Right atrium auricular region (tissue), 2 donors: ENCODE measurements around the gene PCTP. TPM values are rescaled to one million over a fixed set of nuclear protein-coding genes. Genes with fewer than 3 reads are reported as not detected.

Experiments
- DNase-seq: peaks from one replicate; pipeline ENCODE4 v3.0.0-alpha.2; 2019; ENCODE audit warnings: low spot score
- H3K27ac ChIP-seq, 2 donors: fragments of 200-600 bp; sonication (generic); 1 replicate in 1 of 2; 2 replicates in 1 of 2; pipeline ENCODE4 v1.5.1; 2016 to 2019
- H3K27me3 ChIP-seq, 2 donors: fragments of 200-600 bp; sonication (generic); one replicate each; pipeline versions ENCODE4 v1.5.1 to v1.6.0; 2017 to 2019
- H3K36me3 ChIP-seq: fragments of 200-600 bp; sonication (generic); one replicate; pipeline ENCODE4 v1.5.1; 2016
- H3K4me1 ChIP-seq, 2 donors: fragments of 200-600 bp; sonication (generic); one replicate each; pipeline versions ENCODE4 v1.5.1 to v1.6.0; 2017 to 2019
- H3K4me3 ChIP-seq, 2 donors: fragments of 200-600 bp; sonication (generic); 1 replicate in 1 of 2; 2 replicates in 1 of 2; pipeline ENCODE4 v1.5.1; 2017 to 2019; ENCODE audit warnings: mild to moderate bottlenecking in 1 of 2, moderate library complexity in 1 of 2
- H3K9me3 ChIP-seq, 2 donors: fragments of 200-600 bp; sonication (generic); one replicate each; pipeline ENCODE4 v1.5.1; 2019
- CTCF ChIP-seq, 2 donors: fragments of 200-600 bp; sonication (generic); IDR thresholded peaks; one replicate each; pipeline ENCODE4 v1.5.1; 2019; ENCODE audit warnings: antibody characterized with exemption in 2 of 2
- total RNA-seq, 2 donors: library from RNA; depleted of rRNA; stranded (reverse); fragments of >200 nt; gene quantifications; one replicate each; pipeline ENCODE4 v1.1.0, GENCODE V29; 2016

Gene PCTP
- total RNA-seq, 2 donors from 2014 or later = 15.1 to 27.0 TPM

- H3K27ac ChIP-seq = no peak overlapping the region
- H3K9me3 ChIP-seq = no peaks in the 10 kb centered on the region
- H3K36me3 ChIP-seq = no peaks in the 10 kb centered on the region
- H3K4me1 ChIP-seq = no peaks in the 10 kb centered on the region
- DNase-seq = no peak
- H3K4me3 ChIP-seq = no peak overlapping the region
- no peak for TF ChIP-seq CTCF (IDR thresholded peaks at IDR 0.05)
- H3K27me3 ChIP-seq = no peaks in the 10 kb centered on the region
Observed at GRCh38 chr17:55743103-55743679, 7.7 kb upstream of the PCTP start.

- H3K4me3 ChIP-seq = no peak overlapping the region
- no peaks in the 10 kb centered on the region for H3K9me3 ChIP-seq
- TF ChIP-seq CTCF (IDR thresholded peaks at IDR 0.05) = no peak
- H3K36me3 ChIP-seq = no peaks in the 10 kb centered on the region
- no peaks in the 10 kb centered on the region for H3K4me1 ChIP-seq
- H3K27me3 ChIP-seq = no peaks in the 10 kb centered on the region
- no peak overlapping the region for H3K27ac ChIP-seq
- no peak for DNase-seq
Observed at GRCh38 chr17:55745258-55745657, 5.6 kb upstream of the PCTP start.

- no peak for DNase-seq
- Histone ChIP-seq H3K4me3 (no peak overlapping the region), H3K27ac (no peak overlapping the region), H3K4me1 (peaks cover 0 to 5% of the 10 kb centered on the region in 2 donors), H3K36me3 (no peaks in the 10 kb centered on the region), H3K9me3 (no peaks in the 10 kb centered on the region), H3K27me3 (no peaks in the 10 kb centered on the region)
- no peak for TF ChIP-seq CTCF (IDR thresholded peaks at IDR 0.05)
Observed at GRCh38 chr17:55746466-55746865, 4.4 kb upstream of the PCTP start.

- H3K4me1 ChIP-seq = peaks cover 0 to 12% of the 10 kb centered on the region in 2 donors
- no peak overlapping the region for H3K4me3 ChIP-seq
- no peak for DNase-seq
- H3K27me3 ChIP-seq = no peaks in the 10 kb centered on the region
- H3K36me3 ChIP-seq = no peaks in the 10 kb centered on the region
- H3K9me3 ChIP-seq = no peaks in the 10 kb centered on the region
- no peak overlapping the region for H3K27ac ChIP-seq
- no peak for TF ChIP-seq CTCF (IDR thresholded peaks at IDR 0.05)
Observed at GRCh38 chr17:55747209-55747608, 3.6 kb upstream of the PCTP start.

- Histone ChIP-seq H3K4me3 (no peak overlapping the region), H3K4me1 (peaks cover 0 to 22% of the 10 kb centered on the region in 2 donors), H3K27me3 (no peaks in the 10 kb centered on the region), H3K36me3 (no peaks in the 10 kb centered on the region), H3K9me3 (no peaks in the 10 kb centered on the region), H3K27ac (no peak overlapping the region)
- no peak for TF ChIP-seq CTCF (IDR thresholded peaks at IDR 0.05)
- no peak for DNase-seq
Observed at GRCh38 chr17:55748841-55749240, 2.0 kb upstream of the PCTP start.

- Histone ChIP-seq H3K9me3 (no peaks in the 10 kb centered on the region), H3K27ac (peak overlapping the region in 1 of 2 donors; percentile 93), H3K4me1 (peaks cover 0 to 22% of the 10 kb centered on the region in 2 donors), H3K27me3 (no peaks in the 10 kb centered on the region), H3K36me3 (no peaks in the 10 kb centered on the region), H3K4me3 (no peak overlapping the region)
- no peak for DNase-seq
- TF ChIP-seq CTCF (IDR thresholded peaks at IDR 0.05) = no peak
Observed at GRCh38 chr17:55749985-55750384, 866 bp upstream of the PCTP start.
